B cell (primary cell): ENCODE results near the gene PPP6R3.

ENCODE experiments used
- CTCF ChIP-seq: fragments of 200-600 bp; IDR thresholded peaks from one replicate; pipeline ENCODE4 v1.8.0; 2022; ENCODE audit warnings: antibody characterized with exemption, mild to moderate bottlenecking
- EZH2 ChIP-seq: IDR thresholded peaks from 2 replicates; pipeline ENCODE4 v1.6.1; 2012; ENCODE audit warnings: borderline replicate concordance, low read depth, mild to moderate bottlenecking, moderate library complexity, low read length; ENCODE audit not compliant: insufficient read depth, poor library complexity, severe bottlenecking

- TF ChIP-seq CTCF (no peak), EZH2 (no peak)
These were observed 30.9 kb upstream of the PPP6R3 start for GRCh38 chr11:68429661-68430060.
